HEK293 (cell line): ENCODE data around the gene MFSD2B.

ENCODE experiments used
- ATF2 ChIP-seq: fragments of 450-650 bp; formaldehyde crosslinking; IDR thresholded peaks from 2 replicates; pipeline ENCODE4 v1.5.1; 2016; ENCODE audit warnings: missing biosample characterization, missing genetic modification characterization, low read depth
- ELK4 ChIP-seq: IDR thresholded peaks from 2 replicates; pipeline ENCODE4 v1.6.1; 2011; ENCODE audit warnings: mild to moderate bottlenecking, low read depth, low read length, borderline replicate concordance
- REST ChIP-seq: fragments of 450-650 bp; formaldehyde crosslinking; IDR thresholded peaks from 2 replicates; pipeline ENCODE4 v1.5.1; 2016; ENCODE audit warnings: missing biosample characterization, missing genetic modification characterization

DNA sequence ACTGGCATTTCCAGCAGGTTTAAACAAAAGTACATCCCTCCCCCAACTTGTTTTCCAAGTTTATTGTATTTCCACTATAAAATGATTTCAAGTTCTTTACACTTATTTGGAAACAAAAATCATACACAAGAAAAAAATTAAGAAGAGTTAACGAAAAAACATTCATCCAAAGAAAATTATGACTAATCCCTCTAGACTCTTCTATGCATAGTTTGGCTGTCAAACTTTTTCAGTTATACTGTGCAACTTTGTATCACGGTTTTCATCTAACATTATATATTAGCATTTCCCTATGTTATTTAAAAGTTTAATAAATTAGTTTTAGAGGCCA, 36.7 kb downstream of the MFSD2B start:
- TF ChIP-seq ATF2 (tag by site-specific recombination) (no peak), REST (tag by site-specific recombination) (no peak), ELK4 (no peak)
